Kasumi-1 (cell line): ENCODE measurements around the gene TTYH2.

Source experiments
- DNase-seq, 2 experiments: peaks; one replicate each; lab custom pipeline; 2025; lab: John Stamatoyannopoulos, UW

Gene TTYH2

GRCh38 chr17:74235040-74235581, 21.7 kb downstream of the TTYH2 start:
- DNase-seq: peak; percentile 43 to 60

DNA sequence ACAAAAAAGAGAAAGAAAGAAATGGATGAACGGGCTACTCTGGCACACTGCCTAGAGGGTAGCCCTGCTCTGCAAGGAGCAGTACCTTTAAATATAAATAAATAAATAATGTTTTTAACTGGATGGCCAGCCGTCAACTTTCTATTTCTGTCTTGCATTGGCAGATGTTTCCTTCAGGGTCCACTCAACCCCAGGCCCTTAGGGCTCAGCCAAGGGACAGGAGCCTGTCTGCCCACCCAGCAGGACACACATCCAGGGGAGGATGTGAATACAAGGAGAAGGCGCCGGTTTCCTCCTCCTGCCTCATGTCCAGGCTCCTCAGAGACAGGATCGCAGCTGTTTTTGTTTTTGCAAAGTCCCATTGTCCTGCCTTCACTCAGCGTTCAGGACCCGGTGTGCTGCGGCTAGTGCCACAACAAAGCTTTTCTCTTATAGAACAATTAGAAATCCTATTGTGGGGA, 22.6 kb downstream of the TTYH2 start:
- no peak for DNase-seq

- no peak for DNase-seq
Observed at GRCh38 chr17:74237321-74237720, 23.9 kb downstream of the TTYH2 start.

GRCh38 chr17:74239172-74239571, 25.8 kb downstream of the TTYH2 start:
- DNase-seq: peak in 1 of 2 experiments; percentile 12

- DNase-seq: no peak
Observed at GRCh38 chr17:74240618-74241205, 27.3 kb downstream of the TTYH2 start.

GRCh38 chr17:74241431-74241830, 28.1 kb downstream of the TTYH2 start:
- no peak for DNase-seq

DNA sequence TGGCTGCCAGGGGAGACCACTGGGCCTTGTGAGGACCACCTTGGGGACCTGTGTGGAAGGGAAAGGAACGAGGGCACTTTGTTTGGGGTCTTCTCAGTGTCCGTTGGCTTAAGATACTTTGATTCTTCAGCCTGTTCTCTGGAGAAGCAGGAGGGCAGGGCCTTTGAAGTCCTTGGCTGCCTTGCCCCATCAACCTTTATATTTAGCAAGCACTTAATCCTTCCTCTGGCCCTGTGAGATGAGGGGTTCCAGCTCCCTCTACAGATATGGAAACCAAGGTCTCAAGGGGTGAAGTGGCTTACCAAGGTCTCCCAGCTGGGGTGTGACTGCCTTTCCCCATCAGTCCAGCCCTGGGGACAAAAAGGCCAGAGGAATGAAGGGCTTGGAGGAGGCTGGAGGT, 28.5 kb downstream of the TTYH2 start:
- DNase-seq: no peak

DNA sequence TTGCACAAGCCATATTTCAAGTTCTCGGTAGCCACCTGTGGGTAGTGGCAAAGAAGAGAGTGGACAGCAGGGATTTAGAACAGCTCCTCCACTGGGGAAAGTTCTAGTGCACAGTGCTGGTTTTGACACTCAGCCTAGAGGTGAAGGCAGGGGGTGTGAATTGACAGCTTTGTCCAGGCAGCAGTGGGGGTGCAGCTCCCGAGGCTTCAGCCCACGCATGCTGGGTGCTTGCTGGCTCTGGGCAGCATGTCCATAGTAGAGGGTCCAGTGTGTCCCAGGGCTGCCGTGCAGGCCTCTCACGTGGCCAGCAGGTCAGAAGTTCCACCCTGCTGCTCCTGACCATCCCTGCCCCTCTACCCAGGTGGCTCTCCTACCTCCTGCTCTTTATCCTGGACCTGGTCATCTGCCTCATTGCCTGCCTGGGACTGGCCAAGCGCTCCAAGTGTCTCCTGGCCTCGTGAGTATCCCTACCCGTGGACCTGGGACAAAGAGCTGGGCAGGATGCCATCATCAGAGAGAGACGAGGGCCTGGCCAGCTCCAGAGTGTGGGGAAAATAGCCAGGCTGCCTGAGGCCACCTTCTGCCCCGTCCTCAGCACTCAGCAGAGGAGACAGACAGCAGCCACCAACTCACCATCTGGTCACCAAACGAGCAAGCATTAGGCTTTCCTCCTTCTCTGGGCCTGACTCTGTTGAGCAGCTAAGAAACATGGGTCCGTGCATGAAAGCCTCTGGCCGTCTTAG, 29.8 kb downstream of the TTYH2 start:
- no peak for DNase-seq

GRCh38 chr17:74244128-74244527, 30.8 kb downstream of the TTYH2 start:
- DNase-seq: no peak

DNA sequence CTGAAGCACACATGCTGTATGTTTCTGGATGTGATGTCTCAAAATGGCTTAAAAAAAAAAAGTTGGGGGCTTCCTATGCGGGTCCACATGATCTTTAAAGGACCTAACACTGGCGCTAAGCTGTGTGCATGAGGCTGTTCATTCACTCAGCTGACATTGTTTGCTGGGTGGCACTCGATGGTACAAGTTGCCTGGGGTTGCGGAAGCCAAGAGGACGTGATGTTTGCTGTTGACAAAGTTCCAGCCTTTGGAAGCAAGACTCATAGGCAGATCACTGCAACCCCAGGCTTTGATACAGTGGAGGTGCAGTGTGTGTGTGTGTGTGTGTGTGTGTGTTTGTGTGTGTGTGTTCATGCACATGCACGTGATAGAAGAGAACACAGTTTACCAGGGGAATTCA, 31.2 kb downstream of the TTYH2 start:
- DNase-seq: no peak

DNA sequence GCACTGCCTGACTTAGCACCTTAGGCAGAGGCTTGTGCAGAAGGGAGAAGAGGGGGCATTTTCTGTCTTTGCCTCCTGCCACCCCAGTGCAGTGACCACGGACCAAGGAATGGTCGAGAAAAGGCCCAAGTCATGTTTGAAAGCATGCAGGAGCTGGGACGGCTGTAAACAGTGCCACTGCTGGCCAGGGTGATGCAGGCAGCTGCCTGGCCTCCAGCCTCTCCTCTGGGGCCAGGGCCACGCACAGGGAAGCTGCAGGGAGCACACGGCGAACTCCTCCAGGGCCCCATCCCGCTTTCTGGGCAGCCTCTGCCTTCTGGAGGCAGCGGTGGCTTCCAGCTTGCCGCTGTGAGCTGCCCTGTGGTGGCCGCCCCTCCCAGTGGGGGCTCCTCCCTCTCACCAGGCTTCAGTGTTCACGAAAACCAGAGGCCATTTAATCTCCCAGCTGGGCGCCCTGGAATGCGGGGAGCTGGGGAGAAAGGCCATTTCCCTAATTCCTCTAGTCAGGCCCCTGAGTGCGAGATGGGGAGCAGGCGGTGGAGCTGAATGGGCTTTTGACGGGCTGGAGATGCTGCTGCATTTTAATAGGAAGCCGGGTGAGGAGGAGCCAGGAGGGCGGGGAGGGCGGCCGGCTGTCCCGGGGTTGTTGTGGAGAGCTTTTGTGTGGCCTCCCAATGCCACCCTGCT, 31.9 kb downstream of the TTYH2 start:
- no peak for DNase-seq

DNA sequence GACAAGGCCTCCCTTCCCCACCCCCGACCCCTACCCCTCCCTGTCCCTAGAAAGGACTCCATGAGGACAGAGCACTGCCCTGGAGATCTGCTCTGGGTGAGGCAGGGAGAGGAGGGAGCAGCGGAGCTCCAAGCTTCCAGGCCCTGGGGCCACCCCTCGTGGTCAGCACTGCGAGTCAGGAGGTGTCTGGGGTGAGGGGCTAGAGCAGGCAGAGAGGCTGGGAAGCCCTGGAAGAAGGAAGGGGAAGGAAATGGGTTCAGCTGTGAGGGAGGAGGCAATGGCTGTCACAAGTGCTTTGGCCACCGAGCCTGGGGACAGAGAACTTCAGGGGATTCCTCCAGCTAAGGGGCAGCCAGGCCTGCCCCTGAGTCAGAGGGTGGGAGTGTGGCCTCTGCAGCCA, 32.5 kb downstream of the TTYH2 start:
- DNase-seq: peak; percentile 58 to 59

GRCh38 chr17:74249590-74250270, 36.4 kb downstream of the TTYH2 start:
- DNase-seq: no peak

GRCh38 chr17:74250324-74250995, 37.1 kb downstream of the TTYH2 start:
- no peak for DNase-seq

- DNase-seq: no peak
Observed at GRCh38 chr17:74251051-74251450, 37.7 kb downstream of the TTYH2 start.

DNA sequence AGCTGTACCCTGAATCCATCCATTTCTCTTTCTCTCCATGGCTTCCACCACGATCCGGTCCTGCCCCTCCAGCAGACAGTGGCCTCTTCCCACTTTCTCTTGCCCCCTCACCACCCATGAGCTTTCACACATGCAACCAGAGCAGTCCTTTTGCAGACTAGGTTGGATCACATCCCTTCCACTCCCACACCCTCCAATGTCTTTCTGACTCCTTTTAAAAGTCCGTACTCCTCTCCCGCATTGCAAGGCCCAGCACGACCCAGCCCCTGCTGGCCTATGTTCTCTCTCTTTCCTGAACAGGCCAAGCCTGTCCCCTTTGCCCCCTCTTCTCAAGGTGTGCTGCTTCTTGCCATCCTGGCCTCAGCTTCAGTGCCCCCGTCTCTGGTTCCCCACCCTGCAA, 38.2 kb downstream of the TTYH2 start:
- DNase-seq: no peak

DNA sequence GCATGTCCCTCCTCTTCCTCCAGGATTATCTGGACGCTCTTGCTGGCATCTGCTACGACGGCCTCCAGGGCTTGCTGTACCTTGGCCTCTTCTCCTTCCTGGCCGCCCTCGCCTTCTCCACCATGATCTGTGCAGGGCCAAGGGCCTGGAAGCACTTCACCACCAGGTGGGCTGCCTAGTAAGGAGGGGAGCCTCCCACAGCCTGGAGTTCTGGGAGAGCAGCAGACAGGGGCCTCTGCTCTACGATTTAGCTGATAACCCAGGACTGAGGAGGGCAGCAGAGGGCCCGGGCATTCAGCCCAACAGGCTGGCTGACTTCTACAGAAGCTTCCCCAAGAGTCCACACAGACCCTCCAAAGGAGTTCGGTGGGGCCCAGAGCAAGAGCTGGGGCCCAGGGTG, 38.8 kb downstream of the TTYH2 start:
- DNase-seq: no peak

- no peak for DNase-seq
Observed at GRCh38 chr17:74253036-74253435, 39.7 kb downstream of the TTYH2 start.

DNA sequence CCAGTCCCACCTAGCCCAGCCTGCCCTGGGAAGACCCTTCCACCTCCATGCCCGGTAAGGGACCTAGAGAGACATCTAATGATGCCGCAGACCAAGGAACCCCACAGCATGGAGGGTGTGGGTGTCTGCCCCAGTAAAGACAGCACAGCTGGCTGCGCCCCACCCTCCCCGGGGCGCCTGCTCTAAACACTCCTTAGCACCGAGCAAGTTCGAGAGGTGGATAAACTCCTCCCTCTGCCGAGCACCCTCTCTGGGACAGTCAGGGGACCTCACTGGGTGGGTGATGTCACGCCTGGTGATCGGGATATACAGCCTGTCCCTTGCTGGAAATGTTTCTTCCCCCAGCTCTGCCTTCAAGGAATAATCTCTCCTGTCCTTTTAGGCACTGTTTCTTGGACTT, 43.9 kb downstream of the TTYH2 start:
- no peak for DNase-seq

GRCh38 chr17:74259667-74260524, 46.5 kb downstream of the TTYH2 start:
- no peak for DNase-seq

DNA sequence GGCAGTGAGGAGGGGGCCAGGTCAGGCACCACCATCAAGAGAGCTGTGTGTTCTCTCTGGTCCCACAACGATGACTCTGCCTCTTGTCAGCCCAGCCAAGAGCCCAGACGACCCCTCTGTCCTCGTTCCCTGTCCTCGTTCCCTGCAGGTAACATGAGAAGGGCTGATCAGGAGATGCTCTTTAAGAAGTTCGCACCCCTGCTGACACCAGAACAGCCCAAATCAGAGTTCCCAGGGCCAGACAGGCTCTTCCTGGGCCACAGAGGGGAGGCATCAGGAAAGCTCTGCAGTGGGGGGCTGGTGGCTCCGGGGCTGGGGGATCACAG, 47.1 kb downstream of the TTYH2 start:
- no peak for DNase-seq
